Right forelimb (tissue), 1 donor: ENCODE data around the gene DLG2.
"Not testable (repeated sequence)": the region's sequence is repeated elsewhere in the genome, so short reads cannot be mapped to it uniquely, and the experiment has no call there.

Source experiments
- DNase-seq: peaks from one replicate; pipeline ENCODE4 v3.0.0-alpha.2; 2018

DLG2 gene

DNA sequence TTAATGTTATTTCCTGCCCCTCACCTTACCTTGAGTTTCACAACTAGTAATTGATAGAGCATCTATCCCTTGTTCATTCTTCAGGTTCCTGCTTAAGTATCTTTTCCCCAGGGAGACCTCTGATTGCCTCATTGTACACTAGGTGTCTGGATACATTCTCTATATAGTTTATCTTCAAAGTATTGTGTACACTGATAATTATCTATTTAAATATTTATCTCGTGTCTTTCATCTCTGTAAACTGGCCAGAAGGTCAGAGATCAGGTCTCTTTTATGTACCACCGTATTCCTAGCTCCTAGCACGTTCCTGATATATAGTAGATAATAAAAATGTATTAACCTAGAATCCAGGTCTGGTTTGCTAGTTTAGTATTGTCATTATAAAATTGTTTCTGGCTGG is 7.6 kb upstream of the DLG2 start:
- DNase-seq, result no peak

DNA sequence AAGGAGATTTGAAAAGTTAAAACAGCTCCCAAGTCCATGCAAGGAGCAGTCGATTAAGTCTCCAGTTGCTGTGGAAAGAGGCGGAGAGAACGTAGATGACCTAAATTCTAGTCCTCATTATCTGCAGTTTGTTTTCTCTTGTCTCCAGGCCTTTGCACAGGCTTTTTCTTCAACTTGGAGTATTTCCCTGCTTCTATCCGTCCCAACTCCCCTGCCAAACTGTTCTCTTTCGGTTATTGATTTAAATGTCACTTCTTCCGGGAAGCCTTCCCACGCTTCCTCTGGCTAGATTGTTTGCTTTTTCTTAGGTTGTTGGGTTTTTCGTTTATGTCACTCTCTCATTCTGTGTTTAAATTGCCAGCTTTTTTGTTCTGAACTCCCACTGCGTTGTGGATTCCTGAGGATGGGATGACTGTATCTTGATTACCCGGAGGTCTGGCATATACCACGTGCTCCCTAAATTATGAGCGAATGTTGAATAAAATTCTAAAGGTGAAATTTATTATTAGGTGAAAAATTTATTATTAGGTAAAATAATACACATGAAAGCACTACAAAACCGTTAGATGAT is 1.7 kb upstream of the DLG2 start:
- no peak for DNase-seq

DNA sequence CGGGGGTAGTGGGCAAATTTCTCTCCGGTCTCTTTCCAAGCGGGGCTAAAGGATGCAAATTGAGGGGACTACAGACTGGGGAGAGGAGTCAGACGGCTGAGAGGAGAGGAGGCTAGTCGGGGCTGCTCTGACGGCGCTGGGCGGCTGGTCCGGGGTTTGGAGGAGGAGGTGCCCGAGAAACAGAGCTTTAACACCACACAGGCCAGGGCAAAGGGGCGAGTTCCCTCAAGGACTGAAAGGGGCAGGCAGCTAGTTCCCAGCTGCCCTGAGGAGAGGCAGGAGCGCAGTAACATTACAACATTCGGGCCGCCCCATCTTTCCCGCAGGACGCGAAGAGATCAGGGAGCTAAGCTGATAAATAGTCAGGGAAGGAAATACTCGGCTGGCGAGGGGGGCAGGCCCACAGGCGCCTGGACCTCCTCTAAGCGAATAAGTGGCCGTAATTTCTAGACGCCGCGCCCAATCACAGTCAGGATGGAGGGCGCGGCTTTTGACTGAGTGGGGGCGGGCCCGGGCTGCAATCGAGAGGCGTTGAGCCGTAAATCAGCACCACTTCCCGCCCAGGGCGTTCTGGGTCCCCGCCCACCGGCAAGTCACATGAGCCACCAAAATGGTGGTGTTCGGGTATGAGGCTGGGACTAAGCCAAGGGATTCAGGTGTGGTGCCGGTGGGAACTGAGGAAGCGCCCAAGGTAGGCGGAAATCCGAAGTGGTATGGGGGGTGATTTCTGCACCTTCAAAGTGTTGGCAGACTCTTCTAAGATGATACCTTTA is 1.0 kb upstream of the DLG2 start, which contains the start of gene TMEM126B:
Gene TMEM126B, plus strand, starts transcription at position 596 of the 773 bp plus-strand sequence. Its CDS starts 15 bp downstream, at position 611.
- DNase-seq, result peak; percentile 98

DNA sequence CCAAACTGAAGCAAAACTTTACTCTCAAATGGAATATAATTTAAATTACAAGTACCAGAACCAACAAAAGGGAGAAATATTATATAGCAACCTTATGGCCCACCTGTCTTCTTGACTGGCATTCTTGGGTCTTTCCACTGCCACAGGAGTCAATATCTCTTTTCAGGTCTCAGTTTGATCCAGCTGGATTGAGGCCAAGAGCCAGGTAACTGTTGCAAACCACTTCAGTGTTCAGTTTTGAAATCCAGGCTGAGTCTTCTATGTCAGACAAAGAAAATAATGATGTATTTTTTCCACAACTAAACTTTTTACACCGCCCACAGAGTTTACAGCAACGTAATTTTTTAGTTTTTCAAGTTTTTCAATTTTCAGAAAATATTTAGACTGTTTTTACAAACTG is 648 bp downstream of the DLG2 start:
- no peak for DNase-seq

GRCh38 chr11:85620256-85620655 is 6.9 kb downstream of the DLG2 start:
- no peak for DNase-seq

DNA sequence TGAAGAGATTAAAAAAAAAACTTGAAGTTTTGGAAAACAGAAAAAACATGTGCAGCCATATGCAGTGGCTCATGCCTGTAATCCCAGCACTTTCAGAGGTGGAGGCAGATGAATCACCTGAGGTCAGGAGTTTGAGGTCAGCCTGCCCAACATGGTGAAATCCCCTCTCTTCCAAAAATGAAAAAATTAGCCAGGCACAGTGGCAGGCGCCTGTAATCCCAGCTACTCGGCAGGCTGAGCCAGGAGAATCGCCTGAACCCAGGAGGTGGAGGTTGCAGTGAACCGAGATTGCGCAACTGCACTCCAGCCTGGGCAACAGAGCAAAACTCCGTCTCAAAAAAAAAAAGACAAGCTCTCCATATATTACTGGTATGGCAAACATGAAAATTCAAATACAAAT is 7.6 kb downstream of the DLG2 start:
- DNase-seq, result no peak

GRCh38 chr11:85611643-85612042 is 15.5 kb downstream of the DLG2 start:
- DNase-seq, result not testable (repeated sequence)

DNA sequence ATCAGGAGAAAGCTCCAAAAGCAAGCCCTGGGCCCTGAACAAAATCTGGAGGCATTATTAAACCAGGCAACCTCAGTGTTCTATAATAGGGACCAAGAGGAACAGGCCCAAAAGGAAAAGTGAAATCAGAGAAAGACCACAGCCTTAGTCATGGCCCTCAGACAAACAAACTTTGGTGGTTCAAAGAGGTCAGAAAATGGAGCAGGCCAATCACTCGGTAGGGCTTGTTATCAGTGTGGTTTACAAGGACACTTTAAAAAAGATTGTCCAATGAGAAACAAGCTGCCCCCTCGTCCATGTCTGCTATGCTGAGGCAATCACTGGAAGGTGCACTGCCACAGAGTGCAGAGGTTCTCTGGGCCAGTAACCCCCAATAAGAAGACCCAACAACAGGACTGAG is 17.9 kb downstream of the DLG2 start:
- DNase-seq, result not testable (repeated sequence)

GRCh38 chr11:85608621-85609020 is 18.5 kb downstream of the DLG2 start:
- DNase-seq, result not testable (repeated sequence)

GRCh38 chr11:85606237-85606636 is 20.9 kb downstream of the DLG2 start:
- not testable (repeated sequence) for DNase-seq

DNA sequence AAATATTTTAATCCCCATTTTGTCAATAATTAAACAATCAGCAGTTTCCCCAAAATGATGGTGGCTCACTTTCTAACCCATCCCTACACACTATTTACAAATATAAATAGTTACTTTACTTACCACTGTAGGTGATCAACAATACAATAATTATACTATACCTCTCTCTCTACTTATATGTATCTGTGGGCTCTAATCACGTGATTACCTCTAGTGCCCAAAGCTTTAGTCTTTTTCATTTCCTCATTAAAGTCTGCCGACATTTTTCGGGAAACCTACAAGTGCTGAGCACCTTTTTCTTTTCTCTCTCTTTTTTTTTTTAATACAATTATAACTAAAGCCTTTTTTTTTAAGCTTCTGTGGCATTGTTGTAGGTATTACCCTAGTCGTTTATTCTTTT is 23.9 kb downstream of the DLG2 start:
- no peak for DNase-seq

DNA sequence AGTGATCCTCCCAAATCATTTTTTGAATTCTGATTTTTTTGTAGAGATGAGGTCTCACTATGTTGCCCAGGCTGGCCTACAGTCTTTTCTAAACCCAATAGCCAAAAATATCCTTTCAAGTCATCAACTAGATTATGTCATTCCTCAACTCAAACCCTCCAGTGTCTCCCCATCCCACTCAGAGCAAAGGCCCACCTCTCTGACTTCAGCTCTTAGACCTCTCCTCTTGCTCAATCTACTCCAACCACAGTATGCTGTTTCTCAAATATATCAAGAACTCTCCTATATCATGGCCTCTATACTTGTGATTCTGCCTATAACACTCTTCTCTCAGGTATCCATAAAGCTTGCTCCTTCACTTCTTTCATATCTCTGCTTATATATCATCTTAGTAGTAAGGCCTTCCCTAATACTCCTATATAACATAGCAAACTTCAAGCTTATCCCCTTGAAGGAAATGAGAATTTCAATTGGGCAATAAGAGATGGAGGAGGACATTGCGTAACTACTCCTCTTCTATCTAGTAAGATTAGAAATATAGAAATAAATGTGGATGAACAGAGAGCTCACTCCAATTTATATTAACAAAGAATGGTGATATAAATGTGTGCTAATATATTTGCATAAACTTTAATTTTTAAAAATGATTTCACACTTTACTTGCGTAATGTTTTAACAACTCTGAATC is 24.5 kb downstream of the DLG2 start:
- DNase-seq, result no peak

DNA sequence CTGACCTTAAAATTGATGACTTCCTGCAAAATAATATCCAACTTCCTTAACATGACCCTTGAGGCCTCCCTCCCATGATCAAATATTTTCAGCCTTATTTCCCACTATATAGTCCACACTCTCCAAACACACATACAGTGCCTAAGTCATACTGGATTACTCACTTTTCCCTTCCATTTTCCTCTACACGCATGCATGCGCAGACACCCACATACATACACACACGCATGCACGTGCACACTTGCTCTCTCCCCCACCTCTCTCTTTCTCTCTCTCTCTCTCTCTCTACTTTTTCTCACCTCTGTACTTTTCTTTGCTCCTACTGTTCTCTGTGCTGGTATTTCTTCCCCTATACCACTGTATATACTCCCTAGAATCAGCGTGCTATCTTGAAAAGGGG is 28.1 kb downstream of the DLG2 start:
- no peak for DNase-seq

- no peak for DNase-seq
Observed at GRCh38 chr11:85596886-85597285, 30.3 kb downstream of the DLG2 start.

- DNase-seq, result no peak
Observed at GRCh38 chr11:85595285-85595884, 31.8 kb downstream of the DLG2 start.

- DNase-seq, result no peak
Observed at GRCh38 chr11:85590848-85591483, 36.2 kb downstream of the DLG2 start.

DNA sequence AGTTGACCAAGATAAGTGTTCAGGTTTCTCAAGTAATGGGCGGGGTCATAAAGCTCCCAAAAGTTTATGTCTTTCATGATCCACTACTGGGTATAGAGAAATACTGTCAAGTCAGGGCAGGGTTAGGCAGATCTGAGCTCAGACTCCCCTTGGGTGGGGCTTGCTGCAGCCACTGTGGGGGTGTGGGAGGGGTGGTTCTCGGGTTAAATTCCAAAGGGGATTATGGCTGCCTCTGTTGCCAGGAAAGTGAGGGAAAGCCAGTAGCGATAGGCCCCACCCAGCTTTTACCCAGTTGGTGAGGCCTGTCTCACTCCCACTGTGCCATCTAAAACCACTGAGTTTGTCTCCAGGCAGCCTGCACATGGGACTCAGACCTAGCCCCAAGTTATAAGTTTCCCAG is 37.8 kb downstream of the DLG2 start:
- DNase-seq, result no peak

GRCh38 chr11:85582111-85582510 is 45.0 kb downstream of the DLG2 start:
- no peak for DNase-seq

DNA sequence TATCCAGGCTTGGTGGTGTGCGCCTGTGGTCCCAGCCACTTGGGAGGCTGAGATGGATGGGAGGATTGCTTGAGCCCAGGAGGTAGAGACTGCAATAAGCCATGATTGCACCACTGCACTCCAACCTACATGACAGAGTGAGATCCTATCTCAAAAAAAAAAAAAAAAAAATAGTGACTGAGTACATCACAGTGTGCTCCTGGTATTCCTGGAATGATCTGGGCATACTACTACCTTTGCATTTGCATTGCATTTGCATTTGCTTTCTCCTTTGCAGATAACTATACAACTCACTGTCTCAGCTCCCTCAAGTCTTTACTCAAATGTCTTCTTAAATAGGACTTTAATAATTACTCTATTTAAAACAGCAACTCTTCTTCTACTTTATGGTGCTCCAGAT is 51.8 kb downstream of the DLG2 start:
- DNase-seq, result no peak

DNA sequence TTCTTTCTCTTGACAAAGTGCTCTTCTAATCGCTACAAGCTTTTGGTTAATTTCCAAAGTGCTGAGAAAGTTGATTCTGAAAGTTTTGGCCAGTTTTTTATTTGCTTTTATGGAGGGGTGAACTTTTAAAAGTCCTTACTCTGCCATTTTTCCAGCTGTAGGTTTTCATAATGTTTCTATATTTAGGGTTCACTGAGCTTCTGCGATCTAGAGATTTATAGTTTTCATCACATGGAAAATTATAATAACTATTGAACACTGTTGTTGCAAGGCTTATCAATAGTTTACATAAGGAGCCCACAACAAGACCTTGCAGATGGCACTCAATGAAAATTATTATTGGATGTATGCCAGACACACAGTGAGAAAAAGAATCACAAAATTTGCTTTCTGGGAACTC is 55.1 kb downstream of the DLG2 start:
- no peak for DNase-seq

DNA sequence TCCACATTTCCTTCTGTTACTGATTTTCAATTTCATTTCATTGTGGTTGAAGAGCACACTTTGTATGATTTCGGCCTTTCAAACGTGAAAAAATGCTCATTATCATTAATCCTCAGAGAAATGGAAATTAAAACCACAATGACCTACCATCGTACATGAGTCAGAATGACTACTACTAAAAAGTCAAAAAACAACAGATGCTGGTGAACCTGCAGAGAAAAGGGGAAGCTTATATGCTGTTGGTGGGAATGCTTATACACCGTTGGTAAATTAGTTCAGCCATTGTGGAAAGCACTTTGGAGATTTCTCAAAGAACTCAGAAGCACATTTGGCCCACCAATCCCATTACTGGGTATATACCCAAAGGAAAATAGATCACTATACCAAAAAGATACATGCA is 57.6 kb downstream of the DLG2 start:
- DNase-seq, result no peak

GRCh38 chr11:85558411-85558810 is 68.7 kb downstream of the DLG2 start:
- DNase-seq, result no peak

GRCh38 chr11:85551881-85552280 is 75.3 kb downstream of the DLG2 start:
- no peak for DNase-seq
